Measurements from ENCODE around the gene CLDN9. TPM values are rescaled to one million over a fixed set of nuclear protein-coding genes. Genes with fewer than 3 reads are reported as not detected.
A peak's percentile ranks its signal among the peaks of the same experiment; 100 is the strongest.

CLDN9 gene
- total and polyA plus RNA-seq, 4 donors = 0.05 to 0.32 (median 0.25) TPM

DNA sequence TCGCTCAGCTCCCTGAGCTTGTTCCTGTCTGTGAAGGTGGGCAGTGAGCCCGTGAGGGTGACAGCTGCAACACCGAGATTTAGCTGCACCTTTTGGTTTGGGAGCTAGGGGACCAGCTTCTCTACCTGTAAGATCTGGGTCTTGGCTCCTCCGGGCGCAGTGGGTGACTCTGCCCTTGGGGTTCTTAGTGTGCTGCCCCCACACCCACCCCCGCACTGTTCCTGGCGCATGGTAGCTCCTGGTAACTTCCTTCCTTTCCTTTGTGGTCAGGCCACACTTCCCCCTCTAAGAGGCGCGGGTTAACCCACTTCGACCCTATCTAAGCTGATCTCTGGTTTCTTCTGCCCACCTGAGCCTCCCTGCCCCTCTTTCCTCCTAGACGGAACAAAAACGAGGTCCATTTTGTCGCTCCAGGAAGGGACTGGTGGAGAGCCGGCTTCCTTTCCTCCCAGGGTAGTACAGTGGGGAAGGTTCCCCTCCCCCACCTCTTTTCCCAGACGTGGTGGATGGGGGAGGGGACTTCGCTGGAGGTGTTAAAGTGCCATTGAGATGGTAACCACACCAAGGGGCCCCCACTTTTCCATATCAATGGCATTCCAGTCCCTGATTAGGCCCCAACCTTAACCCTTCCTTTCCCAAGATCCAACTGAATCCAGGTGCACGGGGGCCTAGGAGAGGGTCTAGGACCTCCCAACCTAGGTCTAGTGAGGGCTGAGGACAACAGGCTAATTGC is 4.6 kb upstream of the CLDN9 start:
- Histone ChIP-seq H3K36me3 (ENCODE audit: control insufficient read depth in 4 of 4, insufficient read depth in 3 of 4, low read depth in 1 of 4, low read length in 3 of 4) (no peaks in the 10 kb centered on the region), H3K27ac (ENCODE audit: low read depth in 1 of 2, low read length in 2 of 2) (peak overlapping the region; percentile 78 to 90), H3K9ac (ENCODE audit: low read depth in 1 of 2, low read length in 2 of 2) (no peak overlapping the region), H3K4me1 (ENCODE audit: control insufficient read depth in 4 of 4, insufficient read depth in 4 of 4, low read length in 3 of 4) (peaks cover 17 to 43% (median 30%) of the 10 kb centered on the region in 4 donors), H3K4me3 (ENCODE audit: low read depth in 1 of 3, low read length in 3 of 3) (no peak overlapping the region), H3K27me3 (ENCODE audit: control insufficient read depth in 4 of 4, insufficient read depth in 4 of 4, low read length in 3 of 4) (no peaks in the 10 kb centered on the region), H3K9me3 (ENCODE audit: control insufficient read depth in 4 of 4, low read length in 3 of 4) (no peaks in the 10 kb centered on the region)
- 52% methylated on average over 17 of the region's 17 CpGs for WGBS
- TF ChIP-seq, protein P1, sequence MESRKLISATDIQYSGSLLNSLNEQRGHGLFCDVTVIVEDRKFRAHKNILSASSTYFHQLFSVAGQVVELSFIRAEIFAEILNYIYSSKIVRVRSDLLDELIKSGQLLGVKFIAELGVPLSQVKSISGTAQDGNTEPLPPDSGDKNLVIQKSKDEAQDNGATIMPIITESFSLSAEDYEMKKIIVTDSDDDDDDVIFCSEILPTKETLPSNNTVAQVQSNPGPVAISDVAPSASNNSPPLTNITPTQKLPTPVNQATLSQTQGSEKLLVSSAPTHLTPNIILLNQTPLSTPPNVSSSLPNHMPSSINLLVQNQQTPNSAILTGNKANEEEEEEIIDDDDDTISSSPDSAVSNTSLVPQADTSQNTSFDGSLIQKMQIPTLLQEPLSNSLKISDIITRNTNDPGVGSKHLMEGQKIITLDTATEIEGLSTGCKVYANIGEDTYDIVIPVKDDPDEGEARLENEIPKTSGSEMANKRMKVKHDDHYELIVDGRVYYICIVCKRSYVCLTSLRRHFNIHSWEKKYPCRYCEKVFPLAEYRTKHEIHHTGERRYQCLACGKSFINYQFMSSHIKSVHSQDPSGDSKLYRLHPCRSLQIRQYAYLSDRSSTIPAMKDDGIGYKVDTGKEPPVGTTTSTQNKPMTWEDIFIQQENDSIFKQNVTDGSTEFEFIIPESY (IDR thresholded peaks at IDR 0.05) = no peak
- no peak for TF ChIP-seq TAF1 (conservative IDR thresholded peaks at IDR 0.05)
- TF ChIP-seq GABPA (IDR thresholded peaks at IDR 0.05 in 1 of 2, conservative IDR thresholded peaks at IDR 0.05 in 1 of 2) = no peak
- TF ChIP-seq JUND (IDR thresholded peaks at IDR 0.05) = no peak
- no peak for TF ChIP-seq FOXA2 (IDR thresholded peaks at IDR 0.05)
- no peak for TF ChIP-seq YY1 (IDR thresholded peaks at IDR 0.05)
- TF ChIP-seq, protein P2, sequence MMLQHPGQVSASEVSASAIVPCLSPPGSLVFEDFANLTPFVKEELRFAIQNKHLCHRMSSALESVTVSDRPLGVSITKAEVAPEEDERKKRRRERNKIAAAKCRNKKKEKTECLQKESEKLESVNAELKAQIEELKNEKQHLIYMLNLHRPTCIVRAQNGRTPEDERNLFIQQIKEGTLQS (IDR thresholded peaks at IDR 0.05) = no peak
- TF ChIP-seq HNF4A (conservative IDR thresholded peaks at IDR 0.05) = no peak
- TF ChIP-seq, protein P3, sequence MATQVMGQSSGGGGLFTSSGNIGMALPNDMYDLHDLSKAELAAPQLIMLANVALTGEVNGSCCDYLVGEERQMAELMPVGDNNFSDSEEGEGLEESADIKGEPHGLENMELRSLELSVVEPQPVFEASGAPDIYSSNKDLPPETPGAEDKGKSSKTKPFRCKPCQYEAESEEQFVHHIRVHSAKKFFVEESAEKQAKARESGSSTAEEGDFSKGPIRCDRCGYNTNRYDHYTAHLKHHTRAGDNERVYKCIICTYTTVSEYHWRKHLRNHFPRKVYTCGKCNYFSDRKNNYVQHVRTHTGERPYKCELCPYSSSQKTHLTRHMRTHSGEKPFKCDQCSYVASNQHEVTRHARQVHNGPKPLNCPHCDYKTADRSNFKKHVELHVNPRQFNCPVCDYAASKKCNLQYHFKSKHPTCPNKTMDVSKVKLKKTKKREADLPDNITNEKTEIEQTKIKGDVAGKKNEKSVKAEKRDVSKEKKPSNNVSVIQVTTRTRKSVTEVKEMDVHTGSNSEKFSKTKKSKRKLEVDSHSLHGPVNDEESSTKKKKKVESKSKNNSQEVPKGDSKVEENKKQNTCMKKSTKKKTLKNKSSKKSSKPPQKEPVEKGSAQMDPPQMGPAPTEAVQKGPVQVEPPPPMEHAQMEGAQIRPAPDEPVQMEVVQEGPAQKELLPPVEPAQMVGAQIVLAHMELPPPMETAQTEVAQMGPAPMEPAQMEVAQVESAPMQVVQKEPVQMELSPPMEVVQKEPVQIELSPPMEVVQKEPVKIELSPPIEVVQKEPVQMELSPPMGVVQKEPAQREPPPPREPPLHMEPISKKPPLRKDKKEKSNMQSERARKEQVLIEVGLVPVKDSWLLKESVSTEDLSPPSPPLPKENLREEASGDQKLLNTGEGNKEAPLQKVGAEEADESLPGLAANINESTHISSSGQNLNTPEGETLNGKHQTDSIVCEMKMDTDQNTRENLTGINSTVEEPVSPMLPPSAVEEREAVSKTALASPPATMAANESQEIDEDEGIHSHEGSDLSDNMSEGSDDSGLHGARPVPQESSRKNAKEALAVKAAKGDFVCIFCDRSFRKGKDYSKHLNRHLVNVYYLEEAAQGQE (IDR thresholded peaks at IDR 0.05) = no peak
- TF ChIP-seq HNF4G (IDR thresholded peaks at IDR 0.05) = no peak
- TF ChIP-seq RXRA (IDR thresholded peaks at IDR 0.05) = no peak
- TF ChIP-seq, protein P4, sequence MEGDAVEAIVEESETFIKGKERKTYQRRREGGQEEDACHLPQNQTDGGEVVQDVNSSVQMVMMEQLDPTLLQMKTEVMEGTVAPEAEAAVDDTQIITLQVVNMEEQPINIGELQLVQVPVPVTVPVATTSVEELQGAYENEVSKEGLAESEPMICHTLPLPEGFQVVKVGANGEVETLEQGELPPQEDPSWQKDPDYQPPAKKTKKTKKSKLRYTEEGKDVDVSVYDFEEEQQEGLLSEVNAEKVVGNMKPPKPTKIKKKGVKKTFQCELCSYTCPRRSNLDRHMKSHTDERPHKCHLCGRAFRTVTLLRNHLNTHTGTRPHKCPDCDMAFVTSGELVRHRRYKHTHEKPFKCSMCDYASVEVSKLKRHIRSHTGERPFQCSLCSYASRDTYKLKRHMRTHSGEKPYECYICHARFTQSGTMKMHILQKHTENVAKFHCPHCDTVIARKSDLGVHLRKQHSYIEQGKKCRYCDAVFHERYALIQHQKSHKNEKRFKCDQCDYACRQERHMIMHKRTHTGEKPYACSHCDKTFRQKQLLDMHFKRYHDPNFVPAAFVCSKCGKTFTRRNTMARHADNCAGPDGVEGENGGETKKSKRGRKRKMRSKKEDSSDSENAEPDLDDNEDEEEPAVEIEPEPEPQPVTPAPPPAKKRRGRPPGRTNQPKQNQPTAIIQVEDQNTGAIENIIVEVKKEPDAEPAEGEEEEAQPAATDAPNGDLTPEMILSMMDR (IDR thresholded peaks at IDR 0.05; ENCODE audit: low read depth, low read length, missing input control) = no peak
- no peak for TF ChIP-seq SP1 (IDR thresholded peaks at IDR 0.05)
- TF ChIP-seq, protein P5, sequence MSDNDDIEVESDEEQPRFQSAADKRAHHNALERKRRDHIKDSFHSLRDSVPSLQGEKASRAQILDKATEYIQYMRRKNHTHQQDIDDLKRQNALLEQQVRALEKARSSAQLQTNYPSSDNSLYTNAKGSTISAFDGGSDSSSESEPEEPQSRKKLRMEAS (IDR thresholded peaks at IDR 0.05) = no peak
- no peak for TF ChIP-seq EGR1 (IDR thresholded peaks at IDR 0.05; ENCODE audit: low read depth in 2 of 2)
- DNase-seq (ENCODE audit: low spot score) = no peak

Data from liver (tissue), 9 donors.